Kidney (tissue), 14 donors: ENCODE results near the gene PROX2. TPM values are rescaled to one million over a fixed set of nuclear protein-coding genes. Genes with fewer than 3 reads are reported as not detected.

Experiments used
- DNase-seq, 5 donors: peaks; one replicate each; pipeline ENCODE4 v3.0.0-alpha.2; 2013 to 2020
- FAIRE-seq: peaks from 2 replicates; lab custom pipeline; 2012; peaks lifted over from hg19 to GRCh38; lab: Jason Lieb, UNC
- H3K27ac ChIP-seq, 2 donors: one replicate each; pipeline ENCODE4 v1.7.0; 2013; ENCODE audit warnings: low read depth in 2 of 2, low read length in 2 of 2, inconsistent platforms in 1 of 2
- H3K27me3 ChIP-seq: one replicate; pipeline ENCODE4 v1.7.1; 2013; ENCODE audit warnings: low read length, inconsistent platforms; ENCODE audit not compliant: control insufficient read depth, insufficient read depth
- H3K36me3 ChIP-seq, 3 donors: one replicate each; pipeline versions ENCODE4 v1.7.0 to v1.7.1; 2013; ENCODE audit warnings: low read length in 3 of 3, control low read depth in 1 of 3, inconsistent platforms in 1 of 3; ENCODE audit not compliant: insufficient read depth in 3 of 3, control insufficient read depth in 2 of 3
- H3K4me1 ChIP-seq, 3 donors: one replicate each; pipeline versions ENCODE4 v1.7.0 to v1.7.1; 2013; ENCODE audit warnings: low read length in 3 of 3, inconsistent platforms in 1 of 3, low read depth in 1 of 3; ENCODE audit not compliant: control insufficient read depth in 2 of 3, insufficient read depth in 2 of 3
- H3K4me3 ChIP-seq, 3 donors: one replicate each; pipeline versions ENCODE4 v1.7.0 to v1.8.1; 2013; ENCODE audit warnings: low read length in 3 of 3, control low read depth in 1 of 3, inconsistent platforms in 1 of 3
- H3K9ac ChIP-seq, 3 donors: one replicate each; pipeline versions ENCODE4 v1.7.0 to v1.7.1; 2013; ENCODE audit warnings: low read length in 3 of 3, control low read depth in 1 of 3, inconsistent platforms in 1 of 3
- H3K9me3 ChIP-seq, 3 donors: one replicate each; pipeline versions ENCODE4 v1.7.0 to v1.7.1; 2013; ENCODE audit warnings: low read length in 3 of 3, control low read depth in 1 of 3, inconsistent platforms in 1 of 3; ENCODE audit not compliant: control insufficient read depth in 2 of 3, insufficient read depth in 1 of 3
- intact Hi-C: fragments of 100-400 bp; cut with DNase I; formaldehyde crosslinking; loops from one replicate; pipeline ENCODE4 v1.11.1; 2022
- polyA plus RNA-seq: library from polyadenylated mRNA; stranded (reverse); fragments of 350-450 nt; fragmentation: Illumina TruSeq; extraction: RNeasy Lipid Tissue Mini Kit (QIAGEN cat#74804); gene quantifications from one replicate; pipeline ENCODE4 v1.2.3, GENCODE V29; 2014; ENCODE audit warnings: low read depth, low replicate concordance; ENCODE audit not compliant: insufficient read depth
- total RNA-seq: library from RNA; stranded (reverse); fragmentation: NEBNext Ultra II Directional; extraction: Animal tissue kit (Norgen Biotek cat#: 25700); gene quantifications from one replicate; pipeline ENCODE4 v1.2.1, GENCODE V29; 2021
- TF ChIP-seq, protein P1 (sequence below): IDR thresholded peaks from 3 replicates; pipeline ENCODE4 v1.5.1; 2012; ENCODE audit warnings: mild to moderate bottlenecking, moderate library complexity, borderline replicate concordance; ENCODE audit not compliant: insufficient read depth; ENCODE audit errors: extremely low read depth
- donor health status: control.
- donor health status: control.
- donor health status: control.
- donor health status: control.
- donor health status: control.
- donor health status: DM: yes; HTN: yes; CAD: no.
- donor health status: Normal renal cell carcinoma (clear cell type).

Gene PROX2
- total and polyA plus RNA-seq, 2 donors from 2014 or later, result not detected

DNA sequence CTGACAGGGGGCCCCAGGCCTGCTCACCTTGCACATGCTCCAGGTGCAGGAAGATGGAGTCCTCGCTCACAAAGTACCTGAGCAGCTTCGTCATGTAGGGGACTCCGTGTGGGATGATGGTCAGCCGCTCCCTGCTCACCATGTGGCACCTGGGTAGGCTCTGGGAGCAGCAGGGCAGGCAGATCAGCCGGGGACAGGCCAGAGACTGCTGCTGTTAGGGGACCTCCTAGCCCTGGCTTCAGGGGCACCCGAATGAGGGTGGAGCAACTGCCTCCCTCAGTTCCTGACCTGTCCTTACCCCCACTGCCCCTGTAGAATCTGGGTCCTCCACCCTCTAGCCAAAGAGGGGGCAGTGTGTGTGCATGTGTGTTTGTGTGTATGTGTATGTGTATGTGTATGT lies 35.3 kb upstream of the PROX2 start:
- FAIRE-seq (no peak), DNase-seq (no peak)
- Histone ChIP-seq H3K9me3 (no peaks in the 10 kb centered on the region), H3K9ac (no peak overlapping the region), H3K27ac (no peak overlapping the region), H3K36me3 (peaks cover 0 to 2% (median 0%) of the 10 kb centered on the region in 3 donors), H3K4me1 (peaks cover 0 to 12% (median 0%) of the 10 kb centered on the region in 3 donors), H3K27me3 (no peaks in the 10 kb centered on the region), H3K4me3 (no peak overlapping the region)
- TF ChIP-seq, protein P1, sequence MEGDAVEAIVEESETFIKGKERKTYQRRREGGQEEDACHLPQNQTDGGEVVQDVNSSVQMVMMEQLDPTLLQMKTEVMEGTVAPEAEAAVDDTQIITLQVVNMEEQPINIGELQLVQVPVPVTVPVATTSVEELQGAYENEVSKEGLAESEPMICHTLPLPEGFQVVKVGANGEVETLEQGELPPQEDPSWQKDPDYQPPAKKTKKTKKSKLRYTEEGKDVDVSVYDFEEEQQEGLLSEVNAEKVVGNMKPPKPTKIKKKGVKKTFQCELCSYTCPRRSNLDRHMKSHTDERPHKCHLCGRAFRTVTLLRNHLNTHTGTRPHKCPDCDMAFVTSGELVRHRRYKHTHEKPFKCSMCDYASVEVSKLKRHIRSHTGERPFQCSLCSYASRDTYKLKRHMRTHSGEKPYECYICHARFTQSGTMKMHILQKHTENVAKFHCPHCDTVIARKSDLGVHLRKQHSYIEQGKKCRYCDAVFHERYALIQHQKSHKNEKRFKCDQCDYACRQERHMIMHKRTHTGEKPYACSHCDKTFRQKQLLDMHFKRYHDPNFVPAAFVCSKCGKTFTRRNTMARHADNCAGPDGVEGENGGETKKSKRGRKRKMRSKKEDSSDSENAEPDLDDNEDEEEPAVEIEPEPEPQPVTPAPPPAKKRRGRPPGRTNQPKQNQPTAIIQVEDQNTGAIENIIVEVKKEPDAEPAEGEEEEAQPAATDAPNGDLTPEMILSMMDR, result no peak
- intact Hi-C loops, result no loop called here

DNA sequence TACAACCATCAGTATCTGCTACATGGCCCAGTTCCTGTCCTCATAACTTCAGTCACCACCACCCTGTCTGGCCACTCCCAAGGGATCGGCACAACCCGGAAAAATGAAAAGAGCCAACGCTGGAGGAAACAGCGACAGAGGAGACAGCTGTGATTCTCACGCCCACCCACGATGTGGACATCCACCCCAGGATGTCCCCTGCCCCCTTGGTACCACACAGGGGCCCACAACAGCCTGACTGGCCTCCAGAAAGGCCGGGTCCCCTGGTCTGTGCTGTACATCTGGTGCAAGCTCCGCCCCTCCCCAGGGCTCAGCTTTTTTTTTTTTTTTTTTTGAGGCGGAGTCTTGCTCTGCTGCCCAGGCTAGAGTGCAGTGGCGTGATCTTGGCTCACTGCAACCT lies 34.6 kb upstream of the PROX2 start:
- peak in 1 of 5 donors; percentile 51 for DNase-seq
- no peak overlapping the region for H3K9ac ChIP-seq
- TF ChIP-seq, protein P1, result no peak

DNA sequence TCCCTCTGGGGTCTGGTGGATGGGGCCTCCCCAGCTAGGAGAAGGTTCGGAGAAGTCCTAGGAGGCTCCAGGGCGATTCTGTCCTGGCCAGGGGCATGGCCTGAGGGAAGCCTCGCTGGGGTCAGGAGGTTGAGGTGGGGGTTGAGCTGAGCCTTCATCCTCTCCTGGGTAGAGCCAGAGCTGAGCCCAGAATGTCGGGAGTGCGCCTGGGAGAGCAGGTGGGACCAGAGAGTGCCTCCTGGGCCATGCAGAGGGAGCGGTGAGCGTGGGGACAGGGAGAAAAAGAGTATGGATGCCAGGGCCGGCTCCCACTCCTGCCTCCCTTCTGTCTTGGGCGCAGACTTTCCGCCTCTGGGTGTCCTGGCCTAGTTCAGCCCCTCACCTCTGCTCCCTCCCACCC lies 34.0 kb upstream of the PROX2 start:
- Histone ChIP-seq H3K27ac (no peak overlapping the region), H3K9me3 (no peaks in the 10 kb centered on the region), H3K36me3 (peaks cover 0 to 2% (median 0%) of the 10 kb centered on the region in 3 donors), H3K4me1 (peaks cover 0 to 12% (median 0%) of the 10 kb centered on the region in 3 donors), H3K27me3 (no peaks in the 10 kb centered on the region), H3K4me3 (no peak overlapping the region), H3K9ac (no peak overlapping the region)
- DNase-seq (peak in 1 of 5 donors; percentile 60), FAIRE-seq (no peak)
- intact Hi-C loops, result loop anchor here (5.0 kb wide), 1 partner anchor 48 kb away; no protein-coding TSS in a partner anchor
- TF ChIP-seq, protein P1, result no peak

More for the DNA sequence above, 34.6 kb upstream of the PROX2 start:
- Histone ChIP-seq H3K4me1 (peaks cover 0 to 12% (median 0%) of the 10 kb centered on the region in 3 donors), H3K27ac (no peak overlapping the region), H3K4me3 (no peak overlapping the region), H3K36me3 (peaks cover 0 to 2% (median 0%) of the 10 kb centered on the region in 3 donors), H3K27me3 (no peaks in the 10 kb centered on the region), H3K9me3 (no peaks in the 10 kb centered on the region)
- intact Hi-C loops, result no loop called here
- FAIRE-seq, result no peak
